GM12874 (cell line): ENCODE results near the gene WEE1.

Experiments
- CTCF ChIP-seq: IDR thresholded peaks from 2 replicates; pipeline ENCODE4 v1.5.1; 2011; ENCODE audit warnings: low read depth, mild to moderate bottlenecking, control low read depth, low read length, moderate library complexity; ENCODE audit not compliant: insufficient read depth

The WEE1 gene

GRCh38 chr11:9594267-9595046 lies 21.0 kb downstream of the WEE1 start:
- TF ChIP-seq CTCF, result no peak

- TF ChIP-seq CTCF, result no peak
Observed at GRCh38 chr11:9596926-9597464, 23.5 kb downstream of the WEE1 start.

DNA sequence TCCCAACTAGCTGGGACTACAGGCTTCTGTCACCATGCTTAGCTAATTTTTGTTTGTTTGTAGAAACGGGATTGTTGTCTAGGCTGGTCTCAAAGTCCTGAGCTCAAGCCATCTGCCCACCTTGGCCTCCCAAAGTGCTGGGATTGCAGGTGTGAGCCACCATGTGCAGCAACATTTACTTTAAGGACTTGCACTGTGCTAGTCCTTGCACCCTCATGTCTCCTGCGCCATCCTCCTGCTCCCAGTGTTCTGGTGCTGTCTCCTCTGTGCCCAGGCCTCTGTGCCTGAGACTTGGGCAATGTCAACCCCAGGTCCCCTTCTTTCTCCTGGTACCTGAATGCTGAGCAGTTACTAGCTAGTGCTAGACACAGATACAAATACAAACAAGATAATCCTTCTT lies 26.7 kb downstream of the WEE1 start:
- TF ChIP-seq CTCF, result no peak

DNA sequence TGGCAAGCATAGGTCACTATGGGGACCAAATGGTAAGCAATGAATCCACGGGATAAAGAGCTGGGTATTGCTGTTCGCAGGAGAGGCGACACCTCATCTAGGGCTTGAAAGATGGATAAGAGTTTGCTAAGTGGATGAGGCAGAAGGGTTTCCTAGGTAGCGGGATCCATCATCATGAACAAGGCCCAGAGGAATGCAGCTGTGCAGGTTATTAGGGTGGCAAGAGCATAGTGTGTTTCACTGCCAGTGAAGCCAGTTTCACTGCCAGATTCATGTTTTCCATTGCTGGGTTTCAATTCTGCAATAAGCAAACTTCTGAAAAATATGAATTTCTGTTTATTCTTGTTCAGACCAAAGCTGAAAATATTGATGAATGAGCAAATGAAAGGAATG lies 27.2 kb downstream of the WEE1 start:
- no peak for TF ChIP-seq CTCF

- TF ChIP-seq CTCF, result no peak
Observed at GRCh38 chr11:9601037-9601875, 27.8 kb downstream of the WEE1 start.

DNA sequence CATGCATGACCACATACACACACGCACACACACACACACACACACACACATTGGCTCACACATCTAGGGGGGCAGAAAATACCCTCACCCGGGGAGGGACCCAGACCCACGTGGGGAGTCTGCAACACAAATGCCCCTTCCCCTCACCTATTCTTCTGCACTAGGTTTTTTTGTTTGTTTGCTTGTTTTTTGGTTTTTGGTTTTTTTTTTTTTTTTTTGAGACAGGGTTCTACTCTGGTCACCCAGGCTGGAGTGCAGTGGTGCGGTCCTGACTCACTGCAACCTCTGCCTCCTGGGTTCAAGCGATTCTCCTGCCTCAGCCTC lies 28.4 kb downstream of the WEE1 start:
- no peak for TF ChIP-seq CTCF

DNA sequence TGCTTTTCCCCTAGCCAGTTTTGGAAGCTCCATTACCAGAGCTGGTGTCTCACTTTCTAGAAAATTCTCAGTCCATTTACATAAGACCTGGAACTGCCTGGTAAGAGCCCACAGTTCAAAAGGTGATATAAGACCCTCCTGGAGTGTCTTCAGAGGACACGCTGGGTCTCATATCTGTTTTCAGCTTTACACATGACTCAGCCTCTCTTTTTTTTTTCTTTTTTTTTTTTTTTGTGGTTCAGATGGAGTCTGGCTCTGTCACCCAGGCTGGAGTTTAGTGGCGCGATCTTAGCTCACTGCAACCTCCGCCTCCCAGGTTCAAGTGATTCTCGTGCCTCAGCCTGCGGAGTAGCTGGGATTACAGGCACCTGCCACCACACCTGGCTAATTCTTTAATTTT lies 30.7 kb downstream of the WEE1 start:
- TF ChIP-seq CTCF, result no peak
